CD4-positive, alpha-beta T cell treated with Interleukin-1 beta for 1 hour (primary cell): ENCODE data around the gene UNC80.

ENCODE experiments used
- DNase-seq, 2 donors: peaks; one replicate each; pipeline ENCODE4 v3.0.0-alpha.2; 2020 to 2022

Gene UNC80

DNA sequence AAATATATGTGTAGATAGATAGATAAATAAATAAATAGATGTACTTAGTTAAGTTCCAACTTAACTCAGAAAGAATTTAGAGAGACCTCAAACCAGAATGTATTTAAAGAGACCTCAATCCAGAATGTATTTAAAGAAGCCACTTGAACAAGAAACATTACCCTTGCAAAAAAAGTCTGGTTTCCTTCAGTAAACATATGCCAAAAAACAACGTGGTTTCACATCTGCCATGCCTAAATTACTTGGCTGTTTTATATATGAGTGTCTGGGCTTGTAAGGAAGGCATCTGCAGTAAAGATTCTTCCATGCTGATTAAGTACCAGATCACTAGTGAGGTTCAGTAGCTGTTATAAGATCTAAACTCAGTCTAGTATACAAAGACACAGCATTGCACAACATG lies 201.7 kb downstream of the UNC80 start:
- no peak for DNase-seq

- DNase-seq = no peak
Measured at GRCh38 chr2:209974576-209974975, 202.9 kb downstream of the UNC80 start.

GRCh38 chr2:209976698-209977385 lies 205.2 kb downstream of the UNC80 start:
- DNase-seq = no peak

GRCh38 chr2:209977386-209978239 lies 206.0 kb downstream of the UNC80 start:
- peak in 1 of 2 donors; percentile 50 for DNase-seq

GRCh38 chr2:209984291-209984690 lies 212.7 kb downstream of the UNC80 start:
- DNase-seq = no peak

- no peak for DNase-seq
Measured at GRCh38 chr2:209985874-209986273, 214.2 kb downstream of the UNC80 start.

DNA sequence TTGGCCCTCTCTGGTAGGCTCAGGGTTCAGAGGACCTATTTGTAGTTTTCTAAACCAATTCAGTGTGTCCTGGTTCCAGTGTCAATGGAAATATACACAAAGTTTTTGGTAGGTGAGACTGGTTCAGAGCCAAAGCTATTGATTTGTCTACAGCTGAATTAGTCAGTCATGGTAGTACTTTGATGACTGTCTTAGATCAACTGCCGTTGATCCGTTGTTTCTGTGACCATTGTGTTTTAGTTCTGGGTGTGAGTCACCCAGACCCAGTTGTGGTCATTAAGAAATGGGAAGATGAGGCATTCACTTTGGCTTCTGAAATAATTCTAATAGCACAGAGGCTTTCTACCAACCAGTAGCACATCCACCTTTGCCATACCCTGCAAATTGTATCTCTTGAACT lies 214.8 kb downstream of the UNC80 start:
- no peak for DNase-seq

DNA sequence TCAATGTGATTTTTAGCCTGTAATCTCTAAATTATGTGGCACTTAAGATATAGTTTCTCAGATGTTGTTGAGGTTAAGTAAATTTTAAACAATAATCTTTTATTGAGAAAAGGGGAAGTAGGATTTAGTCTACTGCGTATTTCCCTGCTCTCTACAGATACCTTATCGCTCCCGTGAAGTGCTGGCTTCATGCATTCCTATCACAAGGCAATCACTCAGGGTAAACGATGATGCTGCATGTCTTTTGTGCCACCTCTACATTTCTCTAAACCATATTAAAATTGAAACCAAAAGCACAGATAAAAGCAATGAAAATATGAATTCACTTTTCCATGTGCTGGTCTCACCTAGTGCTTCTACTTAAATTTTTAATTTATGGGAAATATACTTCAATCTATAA lies 216.4 kb downstream of the UNC80 start:
- no peak for DNase-seq

GRCh38 chr2:209990838-209991237 lies 219.2 kb downstream of the UNC80 start:
- no peak for DNase-seq

DNA sequence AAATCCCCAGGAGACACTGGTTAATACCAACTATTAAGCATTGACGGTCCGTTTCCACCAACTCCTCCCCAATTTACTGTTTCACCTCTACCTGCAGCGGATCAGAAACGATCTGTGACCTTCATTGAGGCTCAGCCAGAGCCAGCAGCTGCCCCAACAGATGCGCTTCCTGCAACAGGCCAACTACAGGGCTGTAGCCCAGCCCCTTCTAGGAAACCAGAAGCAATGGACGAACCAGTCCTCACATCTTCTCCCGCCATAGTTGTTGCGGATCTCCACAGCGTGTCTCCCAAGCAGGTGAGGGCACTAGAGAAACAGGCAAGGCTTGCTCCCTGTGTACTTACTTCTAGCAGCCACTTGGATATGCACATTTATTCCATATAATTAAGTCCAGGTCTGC lies 222.3 kb downstream of the UNC80 start:
- DNase-seq = no peak

DNA sequence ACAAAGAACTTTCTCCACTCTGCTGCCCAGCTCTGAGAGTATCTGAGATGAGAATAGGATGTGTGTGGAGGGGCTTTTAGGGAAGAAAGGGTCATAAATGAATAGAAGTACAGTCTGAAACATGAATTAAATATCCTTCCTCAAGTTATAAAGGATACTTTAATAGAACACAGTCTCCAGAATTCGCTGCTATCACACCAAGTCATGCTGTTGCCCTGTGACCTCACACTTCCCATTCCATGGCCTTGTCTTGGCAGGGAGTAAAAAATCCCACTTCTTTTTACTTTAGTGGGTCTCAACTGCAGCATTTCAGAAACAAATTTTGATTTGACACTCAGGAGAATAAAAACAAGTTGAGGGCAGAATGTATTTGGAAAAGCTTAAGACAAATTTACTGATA lies 227.0 kb downstream of the UNC80 start:
- DNase-seq = no peak

GRCh38 chr2:210000464-210001324 lies 229.1 kb downstream of the UNC80 start:
- DNase-seq = no peak

GRCh38 chr2:210002158-210003157 lies 230.8 kb downstream of the UNC80 start, which contains the start of gene RPE:
TSS of gene RPE (plus strand) at chr2:210002638. CDS start at chr2:210002662, 24 bp downstream.
- DNase-seq = peak; percentile 95 to 96

GRCh38 chr2:210003359-210003758 lies 231.7 kb downstream of the UNC80 start:
- no peak for DNase-seq

- DNase-seq = no peak
Measured at GRCh38 chr2:210004881-210005280, 233.2 kb downstream of the UNC80 start.

DNA sequence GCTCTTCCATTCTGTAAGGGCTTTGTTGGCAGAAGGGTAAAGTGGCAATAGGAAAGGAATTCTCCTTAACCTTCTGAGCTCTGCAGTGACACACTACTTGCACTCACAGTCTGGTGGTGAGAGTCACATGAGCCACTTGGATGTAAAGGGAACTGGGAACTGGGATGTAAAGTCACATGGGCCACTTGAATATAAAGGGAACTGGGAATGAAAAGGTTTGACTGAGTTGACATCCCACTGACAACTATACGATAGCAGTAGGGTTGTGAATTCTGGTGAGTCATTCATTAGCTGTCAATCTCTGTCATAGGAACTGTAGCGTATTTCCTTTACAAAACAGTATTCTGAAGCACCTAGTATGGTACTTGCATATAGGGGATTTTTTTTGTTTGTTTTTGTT lies 236.3 kb downstream of the UNC80 start:
- no peak for DNase-seq

DNA sequence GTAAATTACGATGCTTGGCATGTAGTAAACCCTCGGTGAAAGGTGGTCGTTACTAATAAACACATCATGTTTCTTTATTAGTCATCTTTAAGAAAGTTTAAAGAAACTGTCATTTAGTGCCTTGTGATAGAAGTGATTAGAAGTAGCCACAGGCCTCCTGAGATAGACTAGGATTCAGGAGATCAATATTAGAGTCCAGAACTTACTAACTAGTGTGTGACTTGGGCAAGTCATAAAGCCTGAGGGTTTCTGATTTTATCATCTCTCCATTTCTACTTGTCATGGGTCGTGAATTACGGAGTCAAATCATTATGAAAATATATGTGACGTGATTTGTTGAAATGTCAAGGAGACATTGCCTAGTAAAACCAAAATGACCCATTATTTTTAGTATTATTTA lies 237.5 kb downstream of the UNC80 start:
- no peak for DNase-seq

- no peak for DNase-seq
Measured at GRCh38 chr2:210009896-210010295, 238.3 kb downstream of the UNC80 start.

DNA sequence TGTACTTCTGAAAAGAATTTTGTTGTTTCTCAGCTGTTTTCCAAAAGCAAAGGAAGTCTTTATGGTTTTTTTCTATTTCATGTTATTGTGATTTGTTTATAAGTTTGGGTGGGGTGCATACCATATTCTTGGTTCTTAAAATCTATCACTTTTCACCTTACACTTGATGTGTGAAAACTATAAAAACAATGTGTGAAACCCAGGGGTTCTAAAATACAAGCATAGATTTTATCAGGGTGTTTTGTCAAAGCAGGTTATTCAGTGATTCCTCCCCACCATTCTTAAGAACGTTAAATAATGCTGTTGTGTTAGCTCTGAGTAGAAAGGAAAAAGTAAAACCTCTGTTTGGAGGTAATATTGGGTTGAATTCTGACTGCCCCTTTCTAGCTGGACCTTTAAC lies 248.5 kb downstream of the UNC80 start:
- DNase-seq = peak in 1 of 2 donors; percentile 2

DNA sequence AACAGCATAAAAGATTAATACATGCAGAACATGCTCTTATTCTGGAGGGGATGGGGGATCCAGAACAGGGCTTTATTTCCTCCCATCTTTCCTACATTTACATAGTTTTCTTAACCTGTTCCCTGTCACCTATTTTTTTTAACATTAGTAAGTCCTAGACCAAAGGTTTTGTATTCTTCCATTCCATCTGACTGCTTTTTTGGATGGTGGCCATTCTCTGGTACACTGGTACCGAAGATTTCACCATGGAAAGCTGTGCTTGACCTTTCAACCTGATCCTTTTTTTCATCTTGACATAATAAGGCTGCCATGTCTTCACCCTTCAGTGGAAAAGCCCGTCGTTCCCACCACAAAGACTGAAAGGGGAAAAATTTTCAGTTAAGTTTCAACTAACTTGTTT lies 251.2 kb downstream of the UNC80 start:
- no peak for DNase-seq

DNA sequence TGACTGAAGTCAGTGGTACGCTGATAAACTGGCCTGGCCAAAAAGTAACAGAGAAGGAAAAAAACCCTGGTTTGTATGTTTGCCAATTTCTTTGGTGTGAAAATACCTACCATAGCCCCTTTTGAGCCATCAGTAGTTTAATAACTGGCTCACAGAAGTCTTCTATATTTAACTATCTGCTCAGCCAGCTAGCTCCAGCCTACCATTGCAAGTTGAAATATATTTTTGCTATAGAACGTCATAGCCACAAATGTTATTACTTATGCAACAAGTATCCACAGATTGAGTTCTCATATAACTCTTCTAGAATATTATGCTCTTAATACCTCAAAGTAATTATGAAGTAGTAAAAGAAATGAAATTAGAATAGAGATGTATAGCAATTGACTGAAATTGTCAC lies 256.0 kb downstream of the UNC80 start:
- DNase-seq = no peak

DNA sequence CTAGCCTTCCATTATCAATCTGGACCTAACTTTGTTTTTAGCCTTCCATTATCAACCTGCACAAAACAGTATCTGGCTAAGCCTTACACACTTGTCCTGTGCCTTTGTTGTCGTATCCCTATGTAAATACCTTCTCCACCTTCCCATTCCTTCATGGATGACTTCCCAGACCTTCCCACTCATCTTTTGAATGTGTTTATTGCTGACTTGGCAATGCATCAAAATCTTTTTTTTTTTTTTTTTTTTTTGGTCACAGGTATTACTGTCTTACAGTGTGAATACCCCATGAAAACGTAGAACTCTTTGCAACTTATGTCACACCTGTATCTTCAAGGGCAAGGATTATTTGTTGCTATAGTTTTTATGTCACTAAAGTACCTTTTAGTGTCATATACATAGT lies 256.5 kb downstream of the UNC80 start:
- no peak for DNase-seq
